Activated naive CD4-positive, alpha-beta T cell treated with anti-CD3 and anti-CD28 coated beads, Interleukin-2, amount 50 U/mL, for 24 hours (primary cell): Measurements from ENCODE around the gene BCL11A.

Source experiments
- H3K27ac Mint-ChIP-seq: one replicate; pipeline ENCODE4 v1.8.0; 2021; ENCODE audit warnings: mild to moderate bottlenecking, mixed read lengths
- H3K27me3 Mint-ChIP-seq: one replicate; pipeline ENCODE4 v1.8.0; 2021; ENCODE audit warnings: mixed read lengths
- H3K36me3 Mint-ChIP-seq: one replicate; pipeline ENCODE4 v1.8.0; 2021; ENCODE audit warnings: mixed read lengths
- H3K4me1 Mint-ChIP-seq: one replicate; pipeline ENCODE4 v1.8.0; 2021; ENCODE audit warnings: mixed read lengths
- H3K4me3 Mint-ChIP-seq: one replicate; pipeline ENCODE4 v1.8.0; 2021; ENCODE audit warnings: mild to moderate bottlenecking, mixed read lengths
- H3K9me3 Mint-ChIP-seq: one replicate; pipeline ENCODE4 v1.8.0; 2021; ENCODE audit warnings: mixed read lengths

BCL11A gene

DNA sequence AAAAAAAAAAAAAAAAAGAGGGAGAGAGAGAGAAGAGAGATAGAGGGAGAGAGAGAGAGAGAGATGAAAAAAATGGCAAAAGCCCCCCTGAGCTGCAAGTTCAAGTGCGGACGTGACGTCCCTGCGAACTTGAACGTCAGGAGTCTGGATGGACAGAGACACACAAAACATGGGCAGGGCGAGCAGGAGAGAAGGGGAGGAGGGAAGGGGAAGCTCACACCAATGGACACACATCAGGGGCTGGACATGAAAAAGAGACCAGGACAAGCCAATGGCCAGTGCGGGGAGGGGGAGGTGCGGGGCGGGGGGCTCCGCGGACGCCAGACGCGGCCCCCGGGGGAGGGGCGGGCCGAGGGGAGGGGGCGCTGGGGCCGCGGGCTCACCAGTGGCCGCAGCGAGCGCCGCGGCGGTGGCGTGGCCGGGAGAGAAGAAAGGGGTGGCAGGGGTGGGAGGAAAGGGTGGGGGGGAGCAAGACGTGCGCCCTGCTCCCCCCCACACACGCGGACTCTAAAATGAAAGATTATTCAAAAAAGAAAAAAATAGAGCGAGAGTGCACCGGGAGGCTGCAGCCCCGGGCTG is at the start of gene BCL11A:
TSS of gene BCL11A (minus strand) at position 160 of the 579 bp plus-strand sequence. CDS start 384 bp downstream, outside the sequence.
- Mint-ChIP-seq H3K36me3 (no peaks in the 10 kb centered on the region), H3K27me3 (peaks cover 43% of the 10 kb centered on the region), H3K4me1 (peaks cover 51% of the 10 kb centered on the region), H3K9me3 (no peaks in the 10 kb centered on the region), H3K27ac (peak within 1 kb of the TSS; percentile 35), H3K4me3 (peak within 1 kb of the TSS; percentile 88)

GRCh38 chr2:60602828-60603532 is 49.5 kb upstream of the BCL11A start:
- Mint-ChIP-seq H3K27ac (no peak overlapping the region), H3K4me1 (no peaks in the 10 kb centered on the region), H3K9me3 (no peaks in the 10 kb centered on the region)

DNA sequence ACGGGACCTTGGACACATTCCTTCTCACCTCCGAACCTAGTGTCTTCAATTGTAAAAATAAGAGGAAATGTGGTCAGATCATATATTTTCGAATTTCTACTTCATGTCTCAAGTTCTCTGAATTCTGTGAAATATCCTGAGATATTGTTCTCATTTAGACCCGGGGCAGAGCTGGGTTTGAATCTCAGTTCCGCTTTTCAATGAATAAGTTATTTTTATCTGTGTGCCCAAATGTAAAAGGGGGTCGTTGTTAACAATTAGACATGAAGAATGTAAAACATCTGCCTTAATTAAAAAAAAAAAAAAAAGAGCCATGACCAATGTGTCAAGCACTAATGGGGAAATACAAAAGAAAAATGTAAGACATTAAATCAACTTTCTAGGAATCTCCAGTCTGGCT is 48.9 kb upstream of the BCL11A start:
- peaks cover 10% of the 10 kb centered on the region for H3K27me3 Mint-ChIP-seq
- H3K36me3 Mint-ChIP-seq, result no peaks in the 10 kb centered on the region
- H3K27ac Mint-ChIP-seq, result no peak overlapping the region
- no peaks in the 10 kb centered on the region for H3K4me1 Mint-ChIP-seq
- H3K4me3 Mint-ChIP-seq, result no peak overlapping the region
- H3K9me3 Mint-ChIP-seq, result no peaks in the 10 kb centered on the region

More at GRCh38 chr2:60602828-60603532, 49.5 kb upstream of the BCL11A start:
- H3K4me3 Mint-ChIP-seq, result no peak overlapping the region
- H3K27me3 Mint-ChIP-seq, result peaks cover 10% of the 10 kb centered on the region
- H3K36me3 Mint-ChIP-seq, result no peaks in the 10 kb centered on the region

DNA sequence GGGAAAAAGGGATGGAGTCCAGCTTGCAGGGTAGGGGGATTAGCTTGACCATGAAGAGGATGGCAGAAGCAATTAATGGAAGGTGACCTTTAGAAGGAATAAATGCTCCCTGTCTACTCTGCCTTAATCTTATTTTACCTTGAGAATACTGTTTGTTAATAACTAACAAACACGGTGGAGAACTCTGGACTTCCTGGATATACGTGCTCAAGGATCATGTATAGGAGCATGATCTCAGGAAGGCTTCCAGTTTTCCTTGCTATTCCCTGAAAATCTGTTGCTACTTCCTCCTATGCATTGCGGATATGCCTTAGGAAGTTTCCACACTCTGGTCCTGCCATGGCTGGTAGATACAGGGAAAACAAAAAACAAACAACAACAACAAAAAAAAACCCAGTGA is 44.8 kb upstream of the BCL11A start:
- Mint-ChIP-seq H3K36me3 (no peaks in the 10 kb centered on the region), H3K27ac (no peak overlapping the region), H3K4me1 (no peaks in the 10 kb centered on the region), H3K4me3 (no peak overlapping the region), H3K27me3 (peaks cover 10% of the 10 kb centered on the region), H3K9me3 (no peaks in the 10 kb centered on the region)

DNA sequence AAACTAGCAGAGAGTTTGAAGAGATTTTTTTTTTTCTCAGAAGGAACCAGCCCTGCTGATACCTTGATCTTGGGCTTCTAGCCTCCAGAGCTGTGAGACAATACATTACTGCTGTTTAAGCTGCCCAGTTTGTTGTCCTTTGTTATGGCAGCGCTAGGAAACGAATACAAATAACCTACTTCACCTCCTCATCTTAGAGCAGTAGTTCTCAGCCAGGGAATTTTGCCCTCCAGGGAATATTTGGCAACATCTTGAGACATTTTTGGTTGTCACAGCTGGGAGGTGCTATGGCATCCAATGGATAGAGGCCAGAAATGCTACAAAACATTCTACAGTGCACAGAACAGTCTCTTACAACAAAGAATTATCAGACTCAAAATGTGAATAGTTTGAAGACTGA is 43.9 kb upstream of the BCL11A start:
- Mint-ChIP-seq H3K4me1 (no peaks in the 10 kb centered on the region), H3K9me3 (no peaks in the 10 kb centered on the region), H3K36me3 (no peaks in the 10 kb centered on the region), H3K27ac (no peak overlapping the region), H3K4me3 (no peak overlapping the region), H3K27me3 (peaks cover 12% of the 10 kb centered on the region)

DNA sequence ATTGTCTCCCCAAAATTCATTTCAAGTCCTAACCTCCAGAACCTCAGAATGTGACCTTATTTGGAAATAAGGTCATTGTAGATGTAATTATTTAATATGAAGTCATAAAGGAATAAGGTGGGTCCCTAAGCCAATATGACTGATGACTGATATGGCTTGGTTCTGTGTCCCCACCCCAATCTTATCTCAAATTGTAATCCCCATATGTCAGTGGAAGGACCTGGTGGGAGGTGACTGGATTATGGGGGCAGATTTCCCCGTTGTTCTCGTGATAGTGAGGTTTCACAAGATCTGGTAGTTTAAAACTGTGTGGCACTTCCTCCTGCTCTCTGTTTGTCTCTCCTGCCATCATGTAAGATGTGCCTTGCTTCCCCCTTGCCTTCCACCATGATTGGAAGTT is 43.0 kb upstream of the BCL11A start:
- no peak overlapping the region for H3K27ac Mint-ChIP-seq
- peaks cover 8% of the 10 kb centered on the region for H3K27me3 Mint-ChIP-seq
- no peak overlapping the region for H3K4me3 Mint-ChIP-seq
- H3K9me3 Mint-ChIP-seq, result peaks cover 6% of the 10 kb centered on the region
- H3K36me3 Mint-ChIP-seq, result no peaks in the 10 kb centered on the region
- H3K4me1 Mint-ChIP-seq, result no peaks in the 10 kb centered on the region

DNA sequence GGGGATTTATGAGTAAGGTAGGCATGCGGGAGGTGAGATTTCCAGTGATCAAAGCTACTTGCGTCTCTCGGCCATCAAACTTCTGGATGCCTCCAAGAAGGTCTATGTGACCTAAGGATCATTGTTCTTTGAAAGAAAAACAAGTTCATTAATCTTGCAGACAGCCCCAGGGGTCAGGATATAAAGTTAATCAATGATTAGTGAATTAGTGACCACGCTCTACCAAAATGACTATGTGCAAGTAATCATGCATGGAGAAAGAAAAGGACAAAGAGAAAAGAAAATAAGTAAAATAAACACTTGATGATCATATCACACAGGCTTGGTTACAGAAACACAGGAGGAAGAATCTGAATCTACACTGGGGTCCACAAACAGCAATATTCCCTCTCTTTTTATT is 42.5 kb upstream of the BCL11A start:
- no peak overlapping the region for H3K27ac Mint-ChIP-seq
- no peak overlapping the region for H3K4me3 Mint-ChIP-seq
- no peaks in the 10 kb centered on the region for H3K4me1 Mint-ChIP-seq
- H3K9me3 Mint-ChIP-seq, result peaks cover 6% of the 10 kb centered on the region
- H3K27me3 Mint-ChIP-seq, result peaks cover 12% of the 10 kb centered on the region
- no peaks in the 10 kb centered on the region for H3K36me3 Mint-ChIP-seq

GRCh38 chr2:60589104-60589503 is 35.6 kb upstream of the BCL11A start:
- Mint-ChIP-seq H3K9me3 (peaks cover 6% of the 10 kb centered on the region), H3K4me1 (no peaks in the 10 kb centered on the region), H3K27ac (no peak overlapping the region), H3K27me3 (peaks cover 21% of the 10 kb centered on the region), H3K4me3 (no peak overlapping the region), H3K36me3 (no peaks in the 10 kb centered on the region)

DNA sequence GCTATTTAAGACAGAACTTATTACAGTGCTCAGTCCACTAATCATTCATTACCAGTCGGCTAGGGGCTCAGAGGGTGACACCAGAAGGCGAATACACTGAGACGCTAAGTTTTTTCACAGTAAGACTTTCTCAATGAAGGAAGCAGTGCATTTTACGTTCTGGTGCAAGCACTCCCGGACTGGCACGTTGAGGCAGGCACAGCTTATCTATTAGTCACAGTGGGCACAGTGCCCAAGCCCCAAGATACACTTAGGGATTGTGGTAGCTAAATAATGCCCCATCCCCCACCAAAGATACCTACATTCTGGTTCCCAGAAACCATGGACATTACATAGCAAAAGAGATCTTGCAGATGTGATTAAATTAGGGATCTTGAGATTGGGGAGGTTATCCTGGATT is 32.6 kb upstream of the BCL11A start:
- H3K27me3 Mint-ChIP-seq, result peaks cover 23% of the 10 kb centered on the region
- no peak overlapping the region for H3K27ac Mint-ChIP-seq
- no peak overlapping the region for H3K4me3 Mint-ChIP-seq
- no peaks in the 10 kb centered on the region for H3K36me3 Mint-ChIP-seq
- H3K4me1 Mint-ChIP-seq, result no peaks in the 10 kb centered on the region
- H3K9me3 Mint-ChIP-seq, result no peaks in the 10 kb centered on the region

GRCh38 chr2:60585276-60585675 is 31.8 kb upstream of the BCL11A start:
- Mint-ChIP-seq H3K27me3 (peaks cover 27% of the 10 kb centered on the region), H3K4me3 (no peak overlapping the region), H3K9me3 (no peaks in the 10 kb centered on the region), H3K4me1 (no peaks in the 10 kb centered on the region), H3K27ac (no peak overlapping the region), H3K36me3 (no peaks in the 10 kb centered on the region)

DNA sequence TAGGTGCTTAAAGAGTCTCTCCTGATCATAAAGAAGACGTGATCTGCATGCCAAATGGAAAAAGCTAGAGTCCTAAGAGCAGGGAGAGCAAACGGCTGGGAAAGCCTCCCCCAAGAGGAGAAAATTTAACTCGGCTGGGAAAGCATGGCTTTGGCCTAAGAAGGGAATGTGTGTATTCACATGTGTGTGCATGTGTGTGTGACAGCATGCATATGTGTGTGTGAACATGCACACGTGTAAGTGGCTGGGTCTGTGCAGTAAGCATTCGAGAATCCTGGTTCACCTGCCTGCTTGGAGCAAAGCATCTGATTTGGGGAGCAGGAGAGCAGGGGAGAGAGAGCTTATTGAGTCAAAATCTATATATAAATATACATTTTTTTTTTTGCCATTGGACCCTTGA is 30.1 kb upstream of the BCL11A start:
- Mint-ChIP-seq H3K4me3 (no peak overlapping the region), H3K4me1 (no peaks in the 10 kb centered on the region), H3K27ac (no peak overlapping the region), H3K36me3 (no peaks in the 10 kb centered on the region), H3K9me3 (no peaks in the 10 kb centered on the region), H3K27me3 (peaks cover 30% of the 10 kb centered on the region)

- Mint-ChIP-seq H3K27me3 (peaks cover 27% of the 10 kb centered on the region), H3K9me3 (no peaks in the 10 kb centered on the region), H3K27ac (no peak overlapping the region), H3K4me3 (no peak overlapping the region), H3K36me3 (no peaks in the 10 kb centered on the region), H3K4me1 (no peaks in the 10 kb centered on the region)
These were observed 28.2 kb upstream of the BCL11A start for GRCh38 chr2:60581433-60582282.

DNA sequence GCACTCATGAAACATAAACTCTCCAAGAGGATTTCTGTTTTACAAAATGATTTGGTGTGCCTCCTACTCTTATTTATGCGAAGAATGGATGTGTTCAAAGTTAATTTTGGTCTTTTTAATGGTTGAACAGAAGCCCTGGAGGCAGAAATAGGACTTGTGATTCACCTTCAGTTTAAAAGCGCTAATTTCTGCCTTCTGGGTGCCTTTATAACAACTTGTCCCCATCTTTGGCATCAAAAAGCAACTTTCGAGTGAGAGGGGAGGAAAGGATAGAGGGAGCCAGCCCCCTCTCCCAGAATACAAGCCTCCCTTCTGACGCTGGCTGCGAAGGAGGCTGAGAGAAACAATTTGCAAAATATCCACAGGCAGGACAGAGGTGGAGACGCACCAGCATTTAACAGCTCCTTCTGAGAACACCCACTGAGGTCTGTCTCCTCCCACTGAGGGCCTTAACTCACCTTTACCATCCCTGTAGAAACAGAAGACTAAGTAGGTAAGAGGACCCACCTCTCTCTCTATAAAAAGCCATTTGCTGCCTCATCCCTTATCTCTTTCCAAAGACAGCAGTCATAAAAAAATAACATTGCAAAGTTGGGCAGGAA is 24.3 kb upstream of the BCL11A start:
- H3K4me3 Mint-ChIP-seq, result no peak overlapping the region
- H3K4me1 Mint-ChIP-seq, result no peaks in the 10 kb centered on the region
- no peaks in the 10 kb centered on the region for H3K36me3 Mint-ChIP-seq
- H3K27me3 Mint-ChIP-seq, result peaks cover 20% of the 10 kb centered on the region
- H3K9me3 Mint-ChIP-seq, result no peaks in the 10 kb centered on the region
- H3K27ac Mint-ChIP-seq, result no peak overlapping the region

- H3K4me1 Mint-ChIP-seq, result peaks cover 7% of the 10 kb centered on the region
- H3K9me3 Mint-ChIP-seq, result no peaks in the 10 kb centered on the region
- H3K36me3 Mint-ChIP-seq, result no peaks in the 10 kb centered on the region
- H3K27ac Mint-ChIP-seq, result no peak overlapping the region
- H3K27me3 Mint-ChIP-seq, result peaks cover 19% of the 10 kb centered on the region
- no peak overlapping the region for H3K4me3 Mint-ChIP-seq
These were observed 19.8 kb upstream of the BCL11A start for GRCh38 chr2:60573251-60573650.

- H3K9me3 Mint-ChIP-seq, result no peaks in the 10 kb centered on the region
- H3K27me3 Mint-ChIP-seq, result peaks cover 33% of the 10 kb centered on the region
- H3K4me3 Mint-ChIP-seq, result peak overlapping the region; percentile 61
- no peaks in the 10 kb centered on the region for H3K36me3 Mint-ChIP-seq
- peaks cover 7% of the 10 kb centered on the region for H3K4me1 Mint-ChIP-seq
- H3K27ac Mint-ChIP-seq, result no peak overlapping the region
These were observed 16.8 kb upstream of the BCL11A start for GRCh38 chr2:60570251-60570650.
